A549 (cell line): ENCODE data around the gene DUOX1. TPM values are rescaled to one million over a fixed set of nuclear protein-coding genes. Genes with fewer than 3 reads are reported as not detected.

ENCODE experiments used
- ATAC-seq, 2 experiments: fragments of 200-7000 bp in 1 of 2; fragments of >200 bp in 1 of 2; cut with Nextera tagmentation in 1 of 2; cut with Tn5 transposase in 1 of 2; 3 replicates each; pipeline versions ENCODE4 v1.8.0 to v1.9.1; 2018 to 2020; ENCODE audit warnings: mild to moderate bottlenecking in 1 of 2, moderate library complexity in 1 of 2
- CTCF ChIA-PET: fragments of 300-600 bp; sonication (Branson Sonifier 250); formaldehyde crosslinking; extraction: SDS; loops from one replicate; lab custom pipeline; 2021; ENCODE audit warnings: antibody characterized with exemption, inconsistent platforms; lab: Yijun Ruan, JAX
- POLR2A ChIA-PET: fragments of 350-600 bp; formaldehyde crosslinking; extraction: SDS; loops from one replicate; lab custom pipeline; 2021; ENCODE audit warnings: antibody characterized with exemption, inconsistent platforms; lab: Yijun Ruan, JAX
- DNase-seq, 2 experiments: peaks; one replicate each; pipeline versions ENCODE4 v3.0.0 to v3.0.0-alpha.2; 2011 to 2016; ENCODE audit warnings: low read depth in 1 of 2, low spot score in 1 of 2
- FAIRE-seq: peaks from 2 replicates; lab custom pipeline; 2011; peaks lifted over from hg19 to GRCh38; lab: Jason Lieb, UNC
- H3K27ac ChIP-seq, 2 experiments: fragments of >200 bp; sonication (Bioruptor Twin); formaldehyde crosslinking; 3 replicates each; pipeline ENCODE4 v1.5.1; 2016 to 2017
- H3K4me1 ChIP-seq: fragments of >200 bp; sonication (Bioruptor Twin); formaldehyde crosslinking; 3 replicates; pipeline ENCODE4 v1.6.1; 2016
- H3K4me2 ChIP-seq: fragments of >200 bp; sonication (Bioruptor Twin); formaldehyde crosslinking; 3 replicates; pipeline ENCODE4 v1.6.1; 2016
- H3K4me3 ChIP-seq: fragments of >200 bp; sonication (Bioruptor Twin); formaldehyde crosslinking; 3 replicates; pipeline ENCODE4 v1.5.1; 2016
- H3K9me3 ChIP-seq: fragments of >200 bp; sonication (Bioruptor Twin); formaldehyde crosslinking; 3 replicates; pipeline ENCODE4 v1.6.1; 2016
- BCL3 ChIP-seq: fragments of >200 bp; sonication (Bioruptor Twin); formaldehyde crosslinking; IDR thresholded peaks from 3 replicates; pipeline ENCODE4 v1.6.1; 2016
- CBX8 ChIP-seq: fragments of 200-600 bp; sonication (generic); IDR thresholded peaks from 2 replicates; pipeline ENCODE4 v1.6.1; 2016
- CEBPB ChIP-seq, 2 experiments: fragments of >200 bp in 1 of 2; sonication (Bioruptor Twin) in 1 of 2; formaldehyde crosslinking in 1 of 2; IDR thresholded peaks; 2 replicates each; pipeline ENCODE4 v1.6.1; 2012 to 2016
- E2F6 ChIP-seq: IDR thresholded peaks from 2 replicates; pipeline ENCODE4 v1.6.1; 2012; ENCODE audit warnings: low read depth, borderline replicate concordance
- ESRRA ChIP-seq: fragments of 150-350 bp; IDR thresholded peaks from 2 replicates; pipeline ENCODE4 v1.6.1; 2014; ENCODE audit warnings: mild to moderate bottlenecking, low read length, borderline replicate concordance
- FOSL2 ChIP-seq, 2 experiments: fragments of 450-650 bp in 1 of 2; fragments of >200 bp in 1 of 2; sonication (Bioruptor Twin) in 1 of 2; formaldehyde crosslinking; IDR thresholded peaks; 2 replicates each; pipeline versions ENCODE4 v1.5.0 to v1.6.1; 2016 to 2020; ENCODE audit warnings: mild to moderate bottlenecking in 1 of 2, moderate library complexity in 1 of 2
- HEYL ChIP-seq: fragments of 250-450 bp; sonication (Bioruptor Pico); IDR thresholded peaks from 2 replicates; pipeline ENCODE4 v1.8.0; 2021; ENCODE audit warnings: mild to moderate bottlenecking, moderate library complexity
- HOXB13 ChIP-seq: fragments of 250-450 bp; sonication (Bioruptor Pico); IDR thresholded peaks from 2 replicates; pipeline ENCODE4 v1.5.0; 2020; ENCODE audit warnings: low read depth, mild to moderate bottlenecking, moderate library complexity
- HOXB5 ChIP-seq: fragments of 250-450 bp; sonication (Bioruptor Pico); IDR thresholded peaks from 2 replicates; pipeline ENCODE4 v1.5.0; 2020; ENCODE audit warnings: mild to moderate bottlenecking, moderate library complexity
- JUN ChIP-seq, 2 experiments: fragments of >200 bp; sonication (Bioruptor Twin); formaldehyde crosslinking; IDR thresholded peaks; 2 replicates in 1 of 2; 3 replicates in 1 of 2; pipeline ENCODE4 v1.6.1; 2016 to 2017
- JUNB ChIP-seq: fragments of >200 bp; sonication (Bioruptor Twin); formaldehyde crosslinking; IDR thresholded peaks from 2 replicates; pipeline ENCODE4 v1.6.1; 2016
- MAFK ChIP-seq: fragments of 450-650 bp; IDR thresholded peaks from 2 replicates; pipeline ENCODE4 v1.6.1; 2014; ENCODE audit not compliant: partially characterized antibody
- MAX ChIP-seq: IDR thresholded peaks from 2 replicates; pipeline ENCODE4 v1.6.1; 2012
- MAZ ChIP-seq: fragments of 150-350 bp; IDR thresholded peaks from 2 replicates; pipeline ENCODE4 v1.6.1; 2014; ENCODE audit warnings: antibody characterized with exemption, low read depth, low read length, borderline replicate concordance
- MYC ChIP-seq: IDR thresholded peaks from 2 replicates; pipeline ENCODE4 v1.6.1; 2012; ENCODE audit warnings: mild to moderate bottlenecking, inconsistent platforms, low read length, improper control_type of control experiment, borderline replicate concordance
- NFE2L2 ChIP-seq: fragments of 150-350 bp; conservative IDR thresholded peaks from 2 replicates; pipeline ENCODE4 v1.6.1; 2014; ENCODE audit warnings: low read length
- PHF8 ChIP-seq: fragments of 200-600 bp; sonication (generic); IDR thresholded peaks from 2 replicates; pipeline ENCODE4 v1.6.1; 2016; ENCODE audit warnings: low read depth, mild to moderate bottlenecking, antibody characterized with exemption, moderate library complexity, borderline replicate concordance
- POLR2A ChIP-seq: IDR thresholded peaks from 2 replicates; pipeline ENCODE4 v1.6.1; 2012; ENCODE audit warnings: mild to moderate bottlenecking, low read length
- POLR2AphosphoS2 ChIP-seq: conservative IDR thresholded peaks from 2 replicates; pipeline ENCODE4 v1.6.1; 2012; ENCODE audit warnings: low read length, improper control_type of control experiment, inconsistent platforms
- RAD21 ChIP-seq, 2 experiments: fragments of >200 bp in 1 of 2; sonication (Bioruptor Twin) in 1 of 2; formaldehyde crosslinking in 1 of 2; IDR thresholded peaks in 1 of 2; conservative IDR thresholded peaks in 1 of 2; 2 replicates in 1 of 2; 3 replicates in 1 of 2; pipeline ENCODE4 v1.6.1; 2012 to 2018; ENCODE audit warnings: inconsistent platforms in 1 of 2
- RARB ChIP-seq: fragments of 250-450 bp; sonication (Bioruptor Pico); IDR thresholded peaks from 2 replicates; pipeline ENCODE4 v1.8.0; 2021; ENCODE audit warnings: mild to moderate bottlenecking, moderate library complexity
- REST ChIP-seq: fragments of 200-600 bp; sonication (generic); IDR thresholded peaks from 2 replicates; pipeline ENCODE4 v1.6.1; 2016; ENCODE audit warnings: antibody characterized with exemption, mild to moderate bottlenecking, moderate library complexity
- SREBF2 ChIP-seq: fragments of 450-650 bp; IDR thresholded peaks from 2 replicates; pipeline ENCODE4 v1.6.1; 2014; ENCODE audit warnings: mild to moderate bottlenecking, moderate library complexity
- USF2 ChIP-seq: fragments of 450-650 bp; IDR thresholded peaks from 2 replicates; pipeline ENCODE4 v1.6.1; 2014; ENCODE audit warnings: antibody characterized with exemption
- ZC3H11A ChIP-seq: fragments of 450-650 bp; IDR thresholded peaks from 2 replicates; pipeline ENCODE4 v1.6.1; 2014; ENCODE audit warnings: antibody characterized with exemption, mild to moderate bottlenecking
- ZNF302 ChIP-seq: fragments of 250-450 bp; sonication (Bioruptor Pico); IDR thresholded peaks from 2 replicates; pipeline ENCODE4 v1.9.0; 2021; ENCODE audit warnings: inconsistent platforms, mild to moderate bottlenecking, moderate library complexity
- ZSCAN20 ChIP-seq: fragments of 250-450 bp; sonication (Bioruptor Pico); IDR thresholded peaks from 2 replicates; pipeline ENCODE4 v1.8.0; 2022; ENCODE audit warnings: mild to moderate bottlenecking, moderate library complexity
- WGBS: methylation state at CpG from one replicate; pipeline ENCODE4 v1.1.6; 2017; ENCODE audit errors: missing lambda C conversion rate; 5-methylcytosine and 5-hydroxymethylcytosine counted together
- polyA plus RNA-seq, 4 experiments: library from polyadenylated mRNA; depleted of rRNA in 3 of 4; stranded (reverse); fragments of >200 nt; fragmentation: RNase III in 1 of 4; extraction: RNeasy Plus Mini Kit Qiagen cat#74134 plus additional on column Dnase treatment in 1 of 4; gene quantifications; 2 replicates in 3 of 4; 3 replicates in 1 of 4; pipeline ENCODE4 v1.2.3, GENCODE V29; 2011 to 2017

DUOX1 gene
- polyA plus RNA-seq, 2 of the 4 experiments (the other 2 are of a cell fraction): not detected

GRCh38 chr15:45200001-45200798 lies 70.4 kb downstream of the DUOX1 start:
- CTCF ChIA-PET: interaction anchor here (0.8 to 11.1 kb wide), 6 partner anchors 10 to 257 kb away, joined by 3 to 104 read pairs (median 4); no protein-coding TSS in a partner anchor
- peaks cover 5% of the 10 kb centered on the region; the same call in 2 of the 3 replicates for H3K4me1 ChIP-seq
- FAIRE-seq (no peak), ATAC-seq (peak; percentile 68 to 75), DNase-seq (peak; percentile 54 to 94)
- peak overlapping the region; percentile 100 for H3K4me2 ChIP-seq
- WGBS: under 1% methylated on average over 31 of the region's 34 CpGs
- TF ChIP-seq JUN (IDR thresholded peaks at IDR 0.05) (peak in 1 of 2 experiments; percentile 36; a peak in 2 of 5 replicates), HOXB13 (CRISPR knock-in tag) (no peak), ZC3H11A (no peak), CEBPB (IDR thresholded peaks at IDR 0.05) (0 out of 4 replicates have a peak, but pooled peaks of 1 of the 2 experiments have one; percentile 27), NFE2L2 (no peak), ESRRA (no peak), RARB (CRISPR knock-in tag) (no peak), CBX8 (no peak), PHF8 (peak; percentile 62; the same call in 1 of the 2 replicates), JUNB (no peak), E2F6 (no peak), HEYL (CRISPR knock-in tag) (no peak), MYC (no peak), ZSCAN20 (CRISPR knock-in tag) (no peak), MAZ (no peak), USF2 (no peak), POLR2AphosphoS2 (no peak), SREBF2 (peak; percentile 85), ZNF302 (no peak), MAX (peak; percentile 42; the same call in 1 of the 2 replicates), RAD21 (conservative IDR thresholded peaks at IDR 0.05 in 1 of 2, IDR thresholded peaks at IDR 0.05 in 1 of 2) (no peak), HOXB5 (CRISPR knock-in tag) (no peak), MAFK (peak; percentile 13), POLR2A (peak; percentile 39; the same call in 1 of the 2 replicates), BCL3 (no peak), REST (no peak), FOSL2 (IDR thresholded peaks at IDR 0.05) (no peak), FOSL2 (CRISPR knock-in tag; IDR thresholded peaks at IDR 0.05) (peak; percentile 56)
- peak overlapping the region; percentile 93 to 95 for H3K27ac ChIP-seq
- H3K4me3 ChIP-seq: peak overlapping the region; percentile 88
- POLR2A ChIA-PET: interaction anchor here (0.7 to 1.8 kb wide), 6 partner anchors 12 to 447 kb away, joined by 3 to 8 read pairs (median 4); partner anchors contain the start of gene SHF
- H3K9me3 ChIP-seq: no peaks in the 10 kb centered on the region
